Activated T-helper 1 cell treated with anti-CD3 and anti-CD28 coated beads, Interleukin-2, amount 50 U/mL, for 16 hours (primary cell): ENCODE measurements around the gene ALG13.
"Not testable (repeated sequence)": the region's sequence is repeated elsewhere in the genome, so short reads cannot be mapped to it uniquely, and the experiment has no call there.

ENCODE experiments used
- DNase-seq, 2 donors: peaks; one replicate each; pipeline ENCODE4 v3.0.0-alpha.2; 2020; ENCODE audit warnings: low read depth in 1 of 2, low spot score in 1 of 2

The ALG13 gene

GRCh38 chrX:111756486-111756885 is 75.5 kb downstream of the ALG13 start:
- DNase-seq: no peak

GRCh38 chrX:111759686-111760085 is 78.7 kb downstream of the ALG13 start:
- no peak for DNase-seq

- DNase-seq: no peak
These were observed 80.7 kb downstream of the ALG13 start for GRCh38 chrX:111761578-111762135.

- no peak for DNase-seq
These were observed 97.6 kb downstream of the ALG13 start for GRCh38 chrX:111778591-111778990.

GRCh38 chrX:111779582-111779981 is 98.6 kb downstream of the ALG13 start:
- DNase-seq: no peak

- DNase-seq: no peak
These were observed 103.7 kb downstream of the ALG13 start for GRCh38 chrX:111784667-111785066.

- not testable (repeated sequence) for DNase-seq
These were observed 109.1 kb downstream of the ALG13 start for GRCh38 chrX:111790054-111790453.
